Stimulated activated CD4-positive, alpha-beta T cell treated with anti-CD3 and anti-CD28 coated beads, Interleukin-12 subunit alpha, Interleukin-12 subunit beta, amount 100 ng/mL, for 24 hours (primary cell): ENCODE data around the gene KCNB1.

Source experiments
- DNase-seq, 2 experiments: peaks; one replicate each; pipeline ENCODE4 v3.0.0-alpha.2; 2020; ENCODE audit warnings: low read depth in 2 of 2

Gene KCNB1

GRCh38 chr20:49391404-49392245 is 90.8 kb downstream of the KCNB1 start:
- DNase-seq, result no peak

GRCh38 chr20:49389854-49390253 is 92.6 kb downstream of the KCNB1 start:
- DNase-seq, result no peak

- DNase-seq, result no peak
Measured at GRCh38 chr20:49388744-49389143, 93.7 kb downstream of the KCNB1 start.

GRCh38 chr20:49387581-49387939 is 94.9 kb downstream of the KCNB1 start:
- DNase-seq, result no peak

GRCh38 chr20:49386848-49387580 is 95.5 kb downstream of the KCNB1 start:
- no peak for DNase-seq

GRCh38 chr20:49385465-49385864 is 97.0 kb downstream of the KCNB1 start:
- no peak for DNase-seq

GRCh38 chr20:49384437-49385434 is 97.7 kb downstream of the KCNB1 start:
- peak; percentile 24 to 74 for DNase-seq

GRCh38 chr20:49381558-49382493 is 100.6 kb downstream of the KCNB1 start:
- no peak for DNase-seq

GRCh38 chr20:49380337-49380780 is 102.1 kb downstream of the KCNB1 start:
- DNase-seq, result no peak

GRCh38 chr20:49379338-49379737 is 103.1 kb downstream of the KCNB1 start:
- DNase-seq, result no peak

GRCh38 chr20:49377326-49377725 is 105.1 kb downstream of the KCNB1 start:
- DNase-seq, result no peak

GRCh38 chr20:49375170-49375569 is 107.3 kb downstream of the KCNB1 start:
- no peak for DNase-seq

- DNase-seq, result no peak
Measured at GRCh38 chr20:49372095-49372734, 110.3 kb downstream of the KCNB1 start.

GRCh38 chr20:49368596-49368995 is 113.9 kb downstream of the KCNB1 start:
- DNase-seq, result no peak

GRCh38 chr20:49367113-49367512 is 115.4 kb downstream of the KCNB1 start:
- no peak for DNase-seq

- DNase-seq, result no peak
Measured at GRCh38 chr20:49366687-49367086, 115.8 kb downstream of the KCNB1 start.

- DNase-seq, result no peak
Measured at GRCh38 chr20:49361862-49362660, 120.4 kb downstream of the KCNB1 start.

GRCh38 chr20:49360242-49360968 is 122.1 kb downstream of the KCNB1 start:
- DNase-seq, result no peak

GRCh38 chr20:49356676-49357075 is 125.8 kb downstream of the KCNB1 start:
- DNase-seq, result no peak
